Measurements from ENCODE around the gene CDK9.

CDK9 gene

GRCh38 chr9:127816362-127816725, 30.5 kb downstream of the CDK9 start:
- TF ChIP-seq TAF1 (IDR thresholded peaks at IDR 0.05; ENCODE audit: borderline replicate concordance, insufficient read depth, low read length) = no peak
- TF ChIP-seq SIN3A (IDR thresholded peaks at IDR 0.05; ENCODE audit: borderline replicate concordance, insufficient read depth, low read length) = no peak
- TF ChIP-seq REST (IDR thresholded peaks at IDR 0.05; ENCODE audit: insufficient read depth in 1 of 2, low read depth in 2 of 2, low read length in 2 of 2) = no peak
- no peak for TF ChIP-seq POLR2AphosphoS5 (IDR thresholded peaks at IDR 0.05; ENCODE audit: low read depth, low read length)
- TF ChIP-seq FOXP2 (optimal IDR thresholded peaks at IDR 0.05; ENCODE audit: borderline replicate concordance, extremely low read depth, extremely low read length, insufficient read depth) = no peak

GRCh38 chr9:127816728-127817127, 30.9 kb downstream of the CDK9 start:
- no peak for TF ChIP-seq FOXP2 (optimal IDR thresholded peaks at IDR 0.05; ENCODE audit: borderline replicate concordance, extremely low read depth, extremely low read length, insufficient read depth)
- no peak for TF ChIP-seq POLR2AphosphoS5 (IDR thresholded peaks at IDR 0.05; ENCODE audit: low read depth, low read length)
- TF ChIP-seq REST (IDR thresholded peaks at IDR 0.05; ENCODE audit: insufficient read depth in 1 of 2, low read depth in 2 of 2, low read length in 2 of 2) = no peak
- no peak for TF ChIP-seq SIN3A (IDR thresholded peaks at IDR 0.05; ENCODE audit: borderline replicate concordance, insufficient read depth, low read length)
- TF ChIP-seq TAF1 (IDR thresholded peaks at IDR 0.05; ENCODE audit: borderline replicate concordance, insufficient read depth, low read length) = no peak

GRCh38 chr9:127817881-127818434, 32.1 kb downstream of the CDK9 start:
- TF ChIP-seq POLR2AphosphoS5 (IDR thresholded peaks at IDR 0.05; ENCODE audit: low read depth, low read length) (no peak), REST (IDR thresholded peaks at IDR 0.05; ENCODE audit: insufficient read depth in 1 of 2, low read depth in 2 of 2, low read length in 2 of 2) (no peak), TAF1 (IDR thresholded peaks at IDR 0.05; ENCODE audit: borderline replicate concordance, insufficient read depth, low read length) (no peak), FOXP2 (optimal IDR thresholded peaks at IDR 0.05; ENCODE audit: borderline replicate concordance, extremely low read depth, extremely low read length, insufficient read depth) (no peak), SIN3A (IDR thresholded peaks at IDR 0.05; ENCODE audit: borderline replicate concordance, insufficient read depth, low read length) (no peak)

- TF ChIP-seq FOXP2 (optimal IDR thresholded peaks at IDR 0.05; ENCODE audit: borderline replicate concordance, extremely low read depth, extremely low read length, insufficient read depth) (no peak), REST (IDR thresholded peaks at IDR 0.05; ENCODE audit: insufficient read depth in 1 of 2, low read depth in 2 of 2, low read length in 2 of 2) (no peak), TAF1 (IDR thresholded peaks at IDR 0.05; ENCODE audit: borderline replicate concordance, insufficient read depth, low read length) (no peak), POLR2AphosphoS5 (IDR thresholded peaks at IDR 0.05; ENCODE audit: low read depth, low read length) (no peak), SIN3A (IDR thresholded peaks at IDR 0.05; ENCODE audit: borderline replicate concordance, insufficient read depth, low read length) (no peak)
Measured at GRCh38 chr9:127818574-127818973, 32.7 kb downstream of the CDK9 start.

- no peak for TF ChIP-seq POLR2AphosphoS5 (IDR thresholded peaks at IDR 0.05; ENCODE audit: low read depth, low read length)
- no peak for TF ChIP-seq TAF1 (IDR thresholded peaks at IDR 0.05; ENCODE audit: borderline replicate concordance, insufficient read depth, low read length)
- TF ChIP-seq SIN3A (IDR thresholded peaks at IDR 0.05; ENCODE audit: borderline replicate concordance, insufficient read depth, low read length) = no peak
- TF ChIP-seq REST (IDR thresholded peaks at IDR 0.05; ENCODE audit: insufficient read depth in 1 of 2, low read depth in 2 of 2, low read length in 2 of 2) = no peak
- TF ChIP-seq FOXP2 (optimal IDR thresholded peaks at IDR 0.05; ENCODE audit: borderline replicate concordance, extremely low read depth, extremely low read length, insufficient read depth) = no peak
Measured at GRCh38 chr9:127822108-127822507, 36.3 kb downstream of the CDK9 start.

Data from PFSK-1 (cell line).